LHCN-M2 (cell line): ENCODE data around the gene SLC6A18. TPM values are rescaled to one million over a fixed set of nuclear protein-coding genes. Genes with fewer than 3 reads are reported as not detected.
A peak's percentile ranks its signal among the peaks of the same experiment; 100 is the strongest.
"Not testable (repeated sequence)": the region's sequence is repeated elsewhere in the genome, so short reads cannot be mapped to it uniquely, and the experiment has no call there.

Experiments
- DNase-seq: peaks from one replicate; pipeline ENCODE4 v3.0.0-alpha.2; 2012; ENCODE audit warnings: low read depth
- total RNA-seq: library from RNA; depleted of rRNA; stranded (reverse); fragments of >200 nt; gene quantifications from 2 replicates; pipeline ENCODE4 v1.2.3, GENCODE V29; 2014

SLC6A18 gene
- total RNA-seq, 1 experiment from 2014 or later = not detected

GRCh38 chr5:1253456-1254105 is 28.4 kb downstream of the SLC6A18 start:
- DNase-seq = peak; percentile 51

- DNase-seq = peak; percentile 8
Measured at GRCh38 chr5:1254196-1254595, 29.0 kb downstream of the SLC6A18 start.

- DNase-seq = peak; percentile 26
Measured at GRCh38 chr5:1255081-1255561, 29.9 kb downstream of the SLC6A18 start.

GRCh38 chr5:1256776-1257175 is 31.6 kb downstream of the SLC6A18 start:
- no peak for DNase-seq

- DNase-seq = no peak
Measured at GRCh38 chr5:1257363-1257762, 32.2 kb downstream of the SLC6A18 start.

- DNase-seq = no peak
Measured at GRCh38 chr5:1257841-1258240, 32.7 kb downstream of the SLC6A18 start.

- DNase-seq = no peak
Measured at GRCh38 chr5:1259806-1260480, 34.8 kb downstream of the SLC6A18 start.

GRCh38 chr5:1261643-1262042 is 36.5 kb downstream of the SLC6A18 start:
- DNase-seq = no peak

- peak; percentile 12 for DNase-seq
Measured at GRCh38 chr5:1262381-1262780, 37.2 kb downstream of the SLC6A18 start.

- peak; percentile 16 for DNase-seq
Measured at GRCh38 chr5:1264211-1264610, 39.0 kb downstream of the SLC6A18 start.

- no peak for DNase-seq
Measured at GRCh38 chr5:1265026-1265425, 39.8 kb downstream of the SLC6A18 start.

GRCh38 chr5:1265461-1266455 is 40.6 kb downstream of the SLC6A18 start:
- DNase-seq = no peak

- no peak for DNase-seq
Measured at GRCh38 chr5:1266791-1267190, 41.6 kb downstream of the SLC6A18 start.

- not testable (repeated sequence) for DNase-seq
Measured at GRCh38 chr5:1267464-1267863, 42.3 kb downstream of the SLC6A18 start.

GRCh38 chr5:1268056-1268455 is 42.9 kb downstream of the SLC6A18 start:
- DNase-seq = no peak

GRCh38 chr5:1268666-1269065 is 43.5 kb downstream of the SLC6A18 start:
- no peak for DNase-seq

- DNase-seq = no peak
Measured at GRCh38 chr5:1270426-1270825, 45.2 kb downstream of the SLC6A18 start.

- DNase-seq = peak; percentile 23
Measured at GRCh38 chr5:1270933-1271914, 46.0 kb downstream of the SLC6A18 start.

- peak; percentile 29 for DNase-seq
Measured at GRCh38 chr5:1272201-1272600, 47.0 kb downstream of the SLC6A18 start.

GRCh38 chr5:1273745-1274144 is 48.6 kb downstream of the SLC6A18 start:
- no peak for DNase-seq

- no peak for DNase-seq
Measured at GRCh38 chr5:1274471-1274870, 49.3 kb downstream of the SLC6A18 start.
